ENCODE measurements around the gene CRTC3.
"Not testable (repeated sequence)": the region's sequence is repeated elsewhere in the genome, so short reads cannot be mapped to it uniquely, and the experiment has no call there.

CRTC3 gene

GRCh38 chr15:90523373-90523772 is 6.3 kb upstream of the CRTC3 start:
- DNase-seq = no peak

- DNase-seq = not testable (repeated sequence)
Measured at GRCh38 chr15:90524018-90524803, 5.5 kb upstream of the CRTC3 start.

- no peak for DNase-seq
Measured at GRCh38 chr15:90529011-90529370, 732 bp upstream of the CRTC3 start.

GRCh38 chr15:90530250-90531051 is 728 bp downstream of the CRTC3 start:
- DNase-seq = peak in 3 of 4 experiments; percentile 13 to 46 (median 38)

GRCh38 chr15:90531147-90531546 is 1.4 kb downstream of the CRTC3 start:
- no peak for DNase-seq

- no peak for DNase-seq
Measured at GRCh38 chr15:90535254-90535653, 5.5 kb downstream of the CRTC3 start.

GRCh38 chr15:90539789-90540188 is 10.1 kb downstream of the CRTC3 start:
- peak in 2 of 4 experiments; percentile 1 to 27 for DNase-seq

- no peak for DNase-seq
Measured at GRCh38 chr15:90540768-90541167, 11.0 kb downstream of the CRTC3 start.

GRCh38 chr15:90545095-90545494 is 15.4 kb downstream of the CRTC3 start:
- no peak for DNase-seq

GRCh38 chr15:90547540-90547939 is 17.8 kb downstream of the CRTC3 start:
- DNase-seq = no peak

GRCh38 chr15:90550919-90551318 is 21.2 kb downstream of the CRTC3 start:
- DNase-seq = no peak

GRCh38 chr15:90552162-90552928 is 22.6 kb downstream of the CRTC3 start:
- no peak for DNase-seq

- DNase-seq = no peak
Measured at GRCh38 chr15:90552929-90553211, 23.1 kb downstream of the CRTC3 start.

- DNase-seq = no peak
Measured at GRCh38 chr15:90553248-90553745, 23.6 kb downstream of the CRTC3 start.

GRCh38 chr15:90557186-90558084 is 27.7 kb downstream of the CRTC3 start:
- no peak for DNase-seq

GRCh38 chr15:90558171-90558573 is 28.4 kb downstream of the CRTC3 start:
- no peak for DNase-seq

- DNase-seq = no peak
Measured at GRCh38 chr15:90559119-90559518, 29.4 kb downstream of the CRTC3 start.

GRCh38 chr15:90560229-90560776 is 30.6 kb downstream of the CRTC3 start:
- no peak for DNase-seq

GRCh38 chr15:90561344-90562244 is 31.9 kb downstream of the CRTC3 start:
- DNase-seq = no peak

GRCh38 chr15:90562669-90563068 is 32.9 kb downstream of the CRTC3 start:
- DNase-seq = no peak

GRCh38 chr15:90563463-90563862 is 33.7 kb downstream of the CRTC3 start:
- DNase-seq = no peak

Data from activated naive CD4-positive, alpha-beta T cell (primary cell).